Measurements from ENCODE around the gene ZNF33B.
"Not testable (repeated sequence)": the region's sequence is repeated elsewhere in the genome, so short reads cannot be mapped to it uniquely, and the experiment has no call there.

- not testable (repeated sequence) for TF ChIP-seq POLR2A (IDR thresholded peaks at IDR 0.05); POLR2AphosphoS5 (IDR thresholded peaks at IDR 0.05; ENCODE audit: insufficient read depth in 1 of 2, low read depth in 1 of 2)
- TF ChIP-seq, protein P1, sequence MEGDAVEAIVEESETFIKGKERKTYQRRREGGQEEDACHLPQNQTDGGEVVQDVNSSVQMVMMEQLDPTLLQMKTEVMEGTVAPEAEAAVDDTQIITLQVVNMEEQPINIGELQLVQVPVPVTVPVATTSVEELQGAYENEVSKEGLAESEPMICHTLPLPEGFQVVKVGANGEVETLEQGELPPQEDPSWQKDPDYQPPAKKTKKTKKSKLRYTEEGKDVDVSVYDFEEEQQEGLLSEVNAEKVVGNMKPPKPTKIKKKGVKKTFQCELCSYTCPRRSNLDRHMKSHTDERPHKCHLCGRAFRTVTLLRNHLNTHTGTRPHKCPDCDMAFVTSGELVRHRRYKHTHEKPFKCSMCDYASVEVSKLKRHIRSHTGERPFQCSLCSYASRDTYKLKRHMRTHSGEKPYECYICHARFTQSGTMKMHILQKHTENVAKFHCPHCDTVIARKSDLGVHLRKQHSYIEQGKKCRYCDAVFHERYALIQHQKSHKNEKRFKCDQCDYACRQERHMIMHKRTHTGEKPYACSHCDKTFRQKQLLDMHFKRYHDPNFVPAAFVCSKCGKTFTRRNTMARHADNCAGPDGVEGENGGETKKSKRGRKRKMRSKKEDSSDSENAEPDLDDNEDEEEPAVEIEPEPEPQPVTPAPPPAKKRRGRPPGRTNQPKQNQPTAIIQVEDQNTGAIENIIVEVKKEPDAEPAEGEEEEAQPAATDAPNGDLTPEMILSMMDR (IDR thresholded peaks at IDR 0.05): not testable (repeated sequence)
These were observed 27.0 kb upstream of the ZNF33B start for GRCh38 chr10:42665181-42665979.
